ENCODE measurements around the gene CD300A.

CD300A gene

GRCh38 chr17:74524653-74525464 lies 58.4 kb downstream of the CD300A start:
- DNase-seq = peak; percentile 32

- no peak for DNase-seq
Observed at GRCh38 chr17:74525465-74525725, 59.0 kb downstream of the CD300A start.

DNA sequence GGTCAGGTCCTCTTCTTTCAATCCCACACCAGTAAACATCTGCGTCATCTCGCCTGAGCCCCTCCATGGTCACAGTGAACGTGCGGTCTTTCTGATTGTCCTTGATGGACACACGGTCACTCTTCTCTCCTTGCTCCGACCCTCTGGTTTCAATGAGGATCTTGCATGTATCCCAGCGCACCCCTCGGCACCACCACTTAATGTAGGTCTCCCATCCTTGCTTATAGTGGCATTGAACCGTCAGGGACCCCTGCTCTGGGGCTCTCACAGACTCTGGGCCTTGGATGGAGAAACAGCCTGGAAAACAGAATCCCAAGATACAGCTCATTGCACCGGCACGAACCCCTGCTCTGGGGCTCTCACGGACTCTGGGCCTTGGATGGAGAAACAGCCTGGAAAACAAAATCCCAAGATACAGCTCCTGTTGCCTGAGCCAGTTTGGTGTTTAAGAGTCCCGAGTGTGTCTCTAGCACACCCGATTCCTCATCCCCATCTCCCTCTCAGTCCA lies 59.4 kb downstream of the CD300A start:
- peak; percentile 32 for DNase-seq

- DNase-seq = no peak
Observed at GRCh38 chr17:74526681-74527080, 60.2 kb downstream of the CD300A start.

- DNase-seq = peak; percentile 26
Observed at GRCh38 chr17:74527081-74527480, 60.6 kb downstream of the CD300A start.

DNA sequence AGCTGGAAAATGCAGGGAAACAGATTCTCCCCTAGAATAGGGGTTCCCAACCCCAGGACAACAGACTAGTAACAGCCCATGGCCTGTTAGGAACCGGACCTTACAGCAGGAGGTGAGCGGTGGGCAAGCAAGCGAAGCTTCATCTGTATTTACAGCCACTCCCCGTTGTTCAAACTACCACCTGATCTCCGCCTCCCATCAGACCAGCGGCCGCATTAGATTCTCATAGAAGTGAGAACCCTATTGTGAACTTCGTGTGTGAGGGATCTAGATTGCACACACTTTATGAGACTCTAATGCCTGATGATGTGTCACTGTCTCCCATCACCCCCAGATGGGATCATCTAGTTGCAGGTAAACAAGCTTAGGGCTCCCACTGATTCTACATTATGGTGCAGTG lies 61.3 kb downstream of the CD300A start:
- peak; percentile 21 for DNase-seq

DNA sequence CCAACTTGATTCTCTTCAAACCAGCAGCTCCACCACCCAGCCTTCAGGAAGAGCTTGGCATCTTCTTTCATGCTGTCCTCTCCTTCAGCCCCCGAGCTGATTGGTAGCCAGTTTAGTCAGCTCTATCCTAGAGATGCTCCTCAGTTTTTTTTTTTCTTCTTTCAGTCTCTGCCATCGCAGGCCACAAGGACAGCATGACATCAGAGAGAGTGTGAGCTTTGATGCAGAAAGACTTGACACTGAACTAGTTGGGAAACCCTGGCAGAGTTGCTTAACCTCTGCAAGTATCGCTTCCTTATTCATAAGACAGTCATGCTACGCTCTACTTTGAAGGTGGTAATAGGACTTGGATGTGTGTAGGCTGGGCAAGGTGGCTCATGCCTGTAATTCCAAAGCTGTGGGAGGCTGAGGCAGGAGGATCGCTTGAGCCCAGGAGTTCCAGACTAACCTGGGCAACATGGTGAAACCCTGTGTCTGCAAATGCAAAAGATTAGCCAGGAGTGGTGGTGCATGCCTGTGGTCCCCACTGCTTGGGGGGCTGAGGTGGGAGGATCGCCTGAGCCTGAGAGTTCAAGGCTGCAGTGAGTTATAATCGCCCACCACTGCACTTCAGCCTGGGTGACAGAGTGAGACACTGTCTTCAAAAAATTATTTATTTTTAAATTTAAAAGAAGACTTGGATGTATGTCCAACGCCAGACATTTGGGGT lies 62.2 kb downstream of the CD300A start:
- DNase-seq = peak; percentile 15

GRCh38 chr17:74529243-74529642 lies 62.8 kb downstream of the CD300A start:
- DNase-seq = peak; percentile 33

DNA sequence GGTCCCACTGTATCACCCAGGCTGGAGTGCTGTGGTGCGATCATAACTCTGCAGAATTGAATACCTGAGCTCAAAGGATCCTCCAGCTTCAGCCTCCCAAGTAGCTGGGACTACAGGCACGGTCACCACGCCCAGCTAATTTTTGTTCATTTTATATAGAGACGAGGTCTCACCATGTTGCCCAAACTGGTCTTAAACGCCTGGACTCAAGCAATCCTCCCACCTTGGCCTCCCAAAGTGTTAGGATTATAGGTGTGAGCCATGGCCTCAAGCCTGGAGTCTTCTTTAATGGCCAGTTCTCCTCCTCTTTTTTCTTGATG lies 64.4 kb downstream of the CD300A start:
- no peak for DNase-seq

DNA sequence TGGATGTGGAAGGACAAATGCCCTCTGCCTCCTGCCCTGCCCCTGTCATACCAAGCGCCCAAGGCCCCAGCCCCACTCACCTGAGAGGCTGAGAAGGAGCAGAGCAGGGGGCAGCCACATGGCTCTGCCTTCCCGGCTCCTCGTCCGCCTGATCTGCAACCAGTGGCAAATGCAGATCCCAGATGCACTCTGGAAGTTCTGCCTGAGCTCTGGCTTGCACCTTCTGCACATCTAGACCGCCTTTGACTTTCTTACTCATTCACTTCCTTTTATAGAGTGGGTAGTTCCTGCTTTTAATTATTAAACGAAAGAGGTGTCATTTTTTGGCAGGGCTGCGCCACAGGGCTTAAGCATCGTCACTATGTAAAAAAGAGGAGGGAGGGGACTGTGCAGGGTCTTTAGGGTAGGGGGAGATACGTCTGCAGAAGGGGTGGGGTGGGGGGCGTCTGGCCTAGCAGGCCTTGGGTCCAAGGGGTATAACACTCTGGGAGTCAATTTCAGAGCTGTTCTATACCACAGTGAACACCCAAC lies 64.9 kb downstream of the CD300A start, which contains the start of gene CD300LB:
CD300LB (minus strand) TSS at position 245 of the 531 bp plus-strand sequence; CDS start at position 120, 125 bp downstream.
- peak; percentile 32 for DNase-seq

- DNase-seq = peak; percentile 53
Observed at GRCh38 chr17:74532115-74532514, 65.7 kb downstream of the CD300A start.

All from activated CD8-positive, alpha-beta memory T cell treated with anti-CD3 and anti-CD28 coated beads for 24 hours (primary cell).